GM10266 (cell line): ENCODE measurements around the gene GMFB.

ENCODE experiments used
- DNase-seq: peaks from one replicate; pipeline ENCODE4 v3.0.0; 2012; ENCODE audit errors: extremely low spot score
- CTCF ChIP-seq: IDR thresholded peaks from 2 replicates; pipeline ENCODE4 v1.5.1; 2012; ENCODE audit warnings: mild to moderate bottlenecking, low read depth; ENCODE audit not compliant: control insufficient read depth, insufficient read depth; ENCODE audit errors: missing control alignments

Gene GMFB

DNA sequence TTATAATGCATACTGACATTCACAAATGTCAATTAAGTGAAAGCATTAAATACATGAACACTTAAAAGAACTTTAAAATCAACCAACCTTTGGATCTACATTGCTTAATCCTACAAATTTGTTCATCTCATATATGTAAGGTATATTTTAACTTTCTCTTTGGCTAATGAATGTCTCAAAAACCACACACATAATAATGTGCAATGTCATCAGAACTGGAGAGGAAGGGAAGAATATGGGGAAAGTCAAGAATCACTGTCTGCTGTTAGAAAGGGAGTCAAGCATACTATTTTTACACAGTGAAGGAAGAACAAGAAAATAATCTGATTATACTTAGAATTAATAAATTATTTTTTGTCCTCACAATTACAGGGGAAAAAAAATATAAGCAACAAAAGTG, 4.9 kb downstream of the GMFB start:
- DNase-seq: no peak
- no peak for TF ChIP-seq CTCF

- TF ChIP-seq CTCF: no peak
- no peak for DNase-seq
These were observed 5.6 kb downstream of the GMFB start for GRCh38 chr14:54483073-54483745.

DNA sequence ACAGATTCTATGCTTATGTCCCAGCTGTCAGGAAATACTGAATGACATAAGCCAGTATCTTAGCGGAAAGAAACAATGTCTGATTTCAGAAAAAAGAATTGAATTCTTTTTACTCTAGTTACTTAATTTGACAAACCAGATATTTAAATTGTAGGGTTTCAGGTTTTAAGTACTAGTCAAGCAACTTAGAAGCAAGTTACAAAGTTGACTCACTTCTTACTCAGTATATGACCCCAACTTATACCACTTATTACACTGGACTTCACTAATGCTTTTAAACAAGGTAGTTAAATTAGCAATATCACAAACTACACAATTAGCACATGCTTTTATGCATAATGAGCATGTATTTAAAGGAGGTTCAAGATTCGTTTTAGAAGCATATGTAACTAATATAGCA, 7.1 kb downstream of the GMFB start:
- no peak for TF ChIP-seq CTCF
- DNase-seq: no peak

GRCh38 chr14:54480830-54481562, 7.8 kb downstream of the GMFB start:
- TF ChIP-seq CTCF: no peak
- DNase-seq: no peak

- no peak for TF ChIP-seq CTCF
- DNase-seq: no peak
These were observed 10.1 kb downstream of the GMFB start for GRCh38 chr14:54478636-54479215.

GRCh38 chr14:54475911-54476310, 12.9 kb downstream of the GMFB start:
- no peak for TF ChIP-seq CTCF

More at GRCh38 chr14:54475911-54476310, 12.9 kb downstream of the GMFB start:
- no peak for DNase-seq
